ENCODE data around the gene MTG1. TPM values are rescaled to one million over a fixed set of nuclear protein-coding genes. Genes with fewer than 3 reads are reported as not detected.

The MTG1 gene
- total RNA-seq, 1 donor from 2014 or later, result 90.5 TPM

DNA sequence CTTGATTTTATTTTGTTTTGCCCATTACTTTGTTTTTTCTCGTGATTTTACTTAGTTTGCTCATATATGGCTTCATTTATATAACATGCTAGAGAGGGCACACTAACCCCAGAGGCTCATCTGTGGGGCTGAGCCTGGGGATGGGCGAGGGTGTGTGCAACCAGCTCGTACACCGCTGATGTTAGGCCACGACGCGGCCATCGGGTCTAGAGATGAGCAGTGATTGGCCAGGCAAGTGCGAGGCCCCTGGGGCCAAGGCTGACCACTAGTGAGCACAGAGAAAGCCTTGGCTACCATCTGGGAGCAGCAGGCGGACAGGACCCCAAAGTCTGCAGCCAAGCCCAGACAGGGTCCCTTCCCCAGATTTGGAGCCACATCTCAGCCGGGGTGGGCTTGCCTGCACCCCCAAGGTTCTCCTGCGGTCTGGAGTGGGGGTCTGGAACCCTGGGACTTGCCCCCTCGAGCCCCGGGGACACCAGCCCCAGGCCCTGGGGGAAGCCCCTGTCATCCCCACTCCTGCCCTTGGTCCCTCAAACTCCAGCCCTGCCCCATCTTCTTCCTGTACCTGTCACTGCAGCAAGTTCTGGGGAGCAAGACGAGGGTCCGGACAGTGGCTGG lies 39.9 kb upstream of the MTG1 start:
- Mint-ChIP-seq H3K27ac (no peak overlapping the region), H3K36me3 (no peaks in the 10 kb centered on the region), H3K4me3 (no peak overlapping the region), H3K4me1 (peaks cover 8% of the 10 kb centered on the region), H3K9me3 (no peaks in the 10 kb centered on the region), H3K27me3 (ENCODE audit: low read depth) (no peaks in the 10 kb centered on the region)
- TF ChIP-seq, protein P1, sequence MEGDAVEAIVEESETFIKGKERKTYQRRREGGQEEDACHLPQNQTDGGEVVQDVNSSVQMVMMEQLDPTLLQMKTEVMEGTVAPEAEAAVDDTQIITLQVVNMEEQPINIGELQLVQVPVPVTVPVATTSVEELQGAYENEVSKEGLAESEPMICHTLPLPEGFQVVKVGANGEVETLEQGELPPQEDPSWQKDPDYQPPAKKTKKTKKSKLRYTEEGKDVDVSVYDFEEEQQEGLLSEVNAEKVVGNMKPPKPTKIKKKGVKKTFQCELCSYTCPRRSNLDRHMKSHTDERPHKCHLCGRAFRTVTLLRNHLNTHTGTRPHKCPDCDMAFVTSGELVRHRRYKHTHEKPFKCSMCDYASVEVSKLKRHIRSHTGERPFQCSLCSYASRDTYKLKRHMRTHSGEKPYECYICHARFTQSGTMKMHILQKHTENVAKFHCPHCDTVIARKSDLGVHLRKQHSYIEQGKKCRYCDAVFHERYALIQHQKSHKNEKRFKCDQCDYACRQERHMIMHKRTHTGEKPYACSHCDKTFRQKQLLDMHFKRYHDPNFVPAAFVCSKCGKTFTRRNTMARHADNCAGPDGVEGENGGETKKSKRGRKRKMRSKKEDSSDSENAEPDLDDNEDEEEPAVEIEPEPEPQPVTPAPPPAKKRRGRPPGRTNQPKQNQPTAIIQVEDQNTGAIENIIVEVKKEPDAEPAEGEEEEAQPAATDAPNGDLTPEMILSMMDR (IDR thresholded peaks at IDR 0.05; ENCODE audit: unreplicated experiment), result no peak
- no peak for DNase-seq (ENCODE audit: low spot score in 2 of 2, unreplicated experiment in 2 of 2)

DNA sequence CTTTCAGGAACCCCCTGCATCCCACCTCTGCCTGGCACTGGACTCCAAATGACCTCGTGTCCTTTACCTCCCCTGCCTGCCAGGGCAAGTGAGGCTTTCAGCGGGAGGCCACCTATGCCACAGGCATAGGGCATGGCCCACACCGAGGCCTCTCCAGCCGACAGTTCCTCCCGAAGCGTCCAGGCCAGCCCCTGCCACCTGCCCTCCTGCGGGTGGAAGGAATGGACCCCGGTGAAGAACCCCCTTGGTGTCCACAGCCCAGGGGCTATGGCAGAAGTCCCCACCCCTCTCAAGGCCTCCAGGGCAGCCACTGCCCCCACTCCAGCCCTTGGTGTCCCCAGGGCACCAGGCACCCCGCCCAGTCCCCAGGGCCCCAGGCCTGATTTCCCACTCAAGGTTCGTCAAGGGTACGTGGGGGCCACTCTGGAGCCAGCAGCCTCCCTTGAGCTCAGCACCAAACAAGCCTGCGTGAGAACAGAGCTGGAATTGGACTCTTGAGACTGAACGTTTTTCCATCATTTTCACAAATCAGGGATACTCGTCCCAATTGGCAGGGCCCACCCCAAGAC lies 39.2 kb upstream of the MTG1 start:
- no peak for DNase-seq (ENCODE audit: low spot score in 2 of 2, unreplicated experiment in 2 of 2)
- Mint-ChIP-seq H3K9me3 (no peaks in the 10 kb centered on the region), H3K4me1 (peaks cover 12% of the 10 kb centered on the region), H3K36me3 (no peaks in the 10 kb centered on the region), H3K27me3 (ENCODE audit: low read depth) (no peaks in the 10 kb centered on the region), H3K4me3 (no peak overlapping the region), H3K27ac (no peak overlapping the region)
- TF ChIP-seq, protein P1 (IDR thresholded peaks at IDR 0.05; ENCODE audit: unreplicated experiment), result no peak

GRCh38 chr10:133355266-133355665 lies 38.7 kb upstream of the MTG1 start:
- peaks cover 17% of the 10 kb centered on the region for H3K4me1 Mint-ChIP-seq
- no peak overlapping the region for H3K4me3 Mint-ChIP-seq
- no peaks in the 10 kb centered on the region for H3K9me3 Mint-ChIP-seq

DNA sequence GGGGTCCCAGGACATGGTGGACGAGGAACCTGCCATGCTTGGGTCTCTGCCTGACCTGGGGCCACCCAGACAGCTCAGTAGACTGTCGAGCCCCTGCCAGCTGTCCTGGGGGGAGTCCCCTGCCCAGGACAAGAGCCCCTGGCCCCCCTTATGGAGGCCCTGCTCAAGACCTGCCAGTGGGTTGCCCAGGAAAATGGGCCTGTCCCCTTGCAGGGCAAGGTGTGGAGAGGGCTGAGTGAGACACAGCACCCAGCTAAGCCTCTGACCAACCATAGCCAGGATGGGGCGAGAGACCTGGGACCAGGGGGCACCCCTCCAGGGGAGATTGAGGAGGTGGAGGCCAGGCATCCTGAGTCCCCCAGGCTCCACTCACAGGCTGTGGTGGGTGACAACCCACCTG lies 38.0 kb upstream of the MTG1 start:
- Mint-ChIP-seq H3K4me1 (peaks cover 20% of the 10 kb centered on the region), H3K27ac (no peak overlapping the region), H3K4me3 (peak overlapping the region; percentile 60), H3K9me3 (no peaks in the 10 kb centered on the region), H3K36me3 (no peaks in the 10 kb centered on the region), H3K27me3 (ENCODE audit: low read depth) (no peaks in the 10 kb centered on the region)
- TF ChIP-seq, protein P1 (IDR thresholded peaks at IDR 0.05; ENCODE audit: unreplicated experiment), result no peak
- no peak for DNase-seq (ENCODE audit: low spot score in 2 of 2, unreplicated experiment in 2 of 2)

More at GRCh38 chr10:133355266-133355665, 38.7 kb upstream of the MTG1 start:
- no peaks in the 10 kb centered on the region for H3K27me3 Mint-ChIP-seq (ENCODE audit: low read depth)
- TF ChIP-seq, protein P1 (IDR thresholded peaks at IDR 0.05; ENCODE audit: unreplicated experiment), result no peak
- H3K36me3 Mint-ChIP-seq, result no peaks in the 10 kb centered on the region
- DNase-seq (ENCODE audit: low spot score in 2 of 2, unreplicated experiment in 2 of 2), result no peak
- no peak overlapping the region for H3K27ac Mint-ChIP-seq

GRCh38 chr10:133356549-133357284 lies 37.2 kb upstream of the MTG1 start:
- Mint-ChIP-seq H3K4me3 (peak overlapping the region; percentile 73), H3K4me1 (peaks cover 20% of the 10 kb centered on the region), H3K27me3 (ENCODE audit: low read depth) (no peaks in the 10 kb centered on the region), H3K27ac (peak overlapping the region; percentile 77), H3K36me3 (peaks cover 5% of the 10 kb centered on the region), H3K9me3 (no peaks in the 10 kb centered on the region)
- DNase-seq (ENCODE audit: low spot score in 2 of 2, unreplicated experiment in 2 of 2), result no peak
- TF ChIP-seq, protein P1 (IDR thresholded peaks at IDR 0.05; ENCODE audit: unreplicated experiment), result no peak
